GM12891 (cell line): ENCODE results near the gene DPM2.

Experiments
- PAX5 ChIP-seq: IDR thresholded peaks from 2 replicates; pipeline ENCODE4 v1.6.1; 2011; ENCODE audit warnings: low read length, moderate library complexity, mild to moderate bottlenecking; ENCODE audit not compliant: insufficient read depth, severe bottlenecking
- POLR2A ChIP-seq: IDR thresholded peaks from 2 replicates; pipeline ENCODE4 v1.6.1; 2011; ENCODE audit warnings: low read depth, low read length, control low read depth
- POLR2AphosphoS5 ChIP-seq: IDR thresholded peaks from 2 replicates; pipeline ENCODE4 v1.6.1; 2011; ENCODE audit warnings: low read depth, low read length, control low read depth
- SPI1 ChIP-seq: IDR thresholded peaks from 2 replicates; pipeline ENCODE4 v1.6.1; 2011; ENCODE audit warnings: low read depth, low read length, control low read depth
- TAF1 ChIP-seq: IDR thresholded peaks from 2 replicates; pipeline ENCODE4 v1.6.1; 2011; ENCODE audit warnings: low read depth, low read length, control low read depth

DNA sequence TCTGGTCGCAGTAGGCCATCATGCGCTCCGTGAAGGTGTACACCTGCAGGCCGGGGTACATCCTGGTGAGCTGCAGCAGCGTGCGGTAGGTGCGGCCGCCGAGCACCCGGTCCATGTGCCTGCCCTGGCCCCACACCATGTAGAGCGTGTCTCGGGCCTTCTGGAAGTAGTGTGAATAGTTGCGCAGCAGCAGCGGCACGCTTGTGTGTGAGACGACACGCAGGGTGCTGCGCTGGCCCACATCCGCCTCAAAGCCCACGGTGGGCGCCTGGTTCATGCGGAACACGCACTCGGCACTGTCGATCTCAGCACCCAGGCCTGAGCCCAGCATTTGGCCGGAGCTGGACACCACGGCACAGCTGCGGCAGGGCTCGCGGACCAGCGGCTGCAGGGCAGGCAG lies 25.4 kb downstream of the DPM2 start:
- TF ChIP-seq POLR2AphosphoS5 = no peak
- no peak for TF ChIP-seq POLR2A
- TF ChIP-seq TAF1 = no peak
- no peak for TF ChIP-seq SPI1
- TF ChIP-seq PAX5 = no peak
